ENCODE results near the gene YEATS2.

The YEATS2 gene

GRCh38 chr3:183811638-183812037 lies 114.0 kb downstream of the YEATS2 start:
- TF ChIP-seq TAF1 (IDR thresholded peaks at IDR 0.05; ENCODE audit: borderline replicate concordance, insufficient read depth, low read length) (no peak), FOXP2 (optimal IDR thresholded peaks at IDR 0.05; ENCODE audit: borderline replicate concordance, extremely low read depth, extremely low read length, insufficient read depth) (no peak), REST (IDR thresholded peaks at IDR 0.05; ENCODE audit: insufficient read depth in 1 of 2, low read depth in 2 of 2, low read length in 2 of 2) (no peak), SIN3A (IDR thresholded peaks at IDR 0.05; ENCODE audit: borderline replicate concordance, insufficient read depth, low read length) (no peak), POLR2AphosphoS5 (IDR thresholded peaks at IDR 0.05; ENCODE audit: low read depth, low read length) (no peak)

- TF ChIP-seq SIN3A (IDR thresholded peaks at IDR 0.05; ENCODE audit: borderline replicate concordance, insufficient read depth, low read length) (no peak), POLR2AphosphoS5 (IDR thresholded peaks at IDR 0.05; ENCODE audit: low read depth, low read length) (no peak), TAF1 (IDR thresholded peaks at IDR 0.05; ENCODE audit: borderline replicate concordance, insufficient read depth, low read length) (no peak), FOXP2 (optimal IDR thresholded peaks at IDR 0.05; ENCODE audit: borderline replicate concordance, extremely low read depth, extremely low read length, insufficient read depth) (no peak), REST (IDR thresholded peaks at IDR 0.05; ENCODE audit: insufficient read depth in 1 of 2, low read depth in 2 of 2, low read length in 2 of 2) (no peak)
These were observed 115.3 kb downstream of the YEATS2 start for GRCh38 chr3:183812761-183813445.

- TF ChIP-seq FOXP2 (optimal IDR thresholded peaks at IDR 0.05; ENCODE audit: borderline replicate concordance, extremely low read depth, extremely low read length, insufficient read depth), result no peak
- no peak for TF ChIP-seq REST (IDR thresholded peaks at IDR 0.05; ENCODE audit: insufficient read depth in 1 of 2, low read depth in 2 of 2, low read length in 2 of 2)
- TF ChIP-seq TAF1 (IDR thresholded peaks at IDR 0.05; ENCODE audit: borderline replicate concordance, insufficient read depth, low read length), result no peak
- TF ChIP-seq POLR2AphosphoS5 (IDR thresholded peaks at IDR 0.05; ENCODE audit: low read depth, low read length), result no peak
- TF ChIP-seq SIN3A (IDR thresholded peaks at IDR 0.05; ENCODE audit: borderline replicate concordance, insufficient read depth, low read length), result no peak
These were observed 116.6 kb downstream of the YEATS2 start for GRCh38 chr3:183814240-183814639.

GRCh38 chr3:183815563-183815940 lies 118.0 kb downstream of the YEATS2 start:
- no peak for TF ChIP-seq FOXP2 (optimal IDR thresholded peaks at IDR 0.05; ENCODE audit: borderline replicate concordance, extremely low read depth, extremely low read length, insufficient read depth)
- TF ChIP-seq POLR2AphosphoS5 (IDR thresholded peaks at IDR 0.05; ENCODE audit: low read depth, low read length), result no peak
- no peak for TF ChIP-seq REST (IDR thresholded peaks at IDR 0.05; ENCODE audit: insufficient read depth in 1 of 2, low read depth in 2 of 2, low read length in 2 of 2)
- no peak for TF ChIP-seq SIN3A (IDR thresholded peaks at IDR 0.05; ENCODE audit: borderline replicate concordance, insufficient read depth, low read length)

Data from PFSK-1 (cell line).